Stimulated activated naive CD8-positive, alpha-beta T cell treated with anti-CD3 and anti-CD28 coated beads, Interleukin-15, Interleukin-2, amounts not matched to agents 100 ng/mL and 50 ng/mL, for 24 hours (primary cell): Measurements from ENCODE around the gene PPFIA3.
"Not testable (repeated sequence)": the region's sequence is repeated elsewhere in the genome, so short reads cannot be mapped to it uniquely, and the experiment has no call there.

ENCODE experiments used
- H3K27ac Mint-ChIP-seq: one replicate; pipeline ENCODE4 v1.8.0; 2021; ENCODE audit warnings: mild to moderate bottlenecking, mixed read lengths
- H3K27me3 Mint-ChIP-seq: one replicate; pipeline ENCODE4 v1.8.0; 2021; ENCODE audit warnings: mixed read lengths
- H3K36me3 Mint-ChIP-seq: one replicate; pipeline ENCODE4 v1.8.0; 2021; ENCODE audit warnings: low read depth, mixed read lengths
- H3K4me1 Mint-ChIP-seq: one replicate; pipeline ENCODE4 v1.8.0; 2021; ENCODE audit warnings: low read depth, mixed read lengths
- H3K4me3 Mint-ChIP-seq: one replicate; pipeline ENCODE4 v1.8.0; 2021; ENCODE audit warnings: mild to moderate bottlenecking, mixed read lengths
- H3K9me3 Mint-ChIP-seq: one replicate; pipeline ENCODE4 v1.8.0; 2021; ENCODE audit warnings: mixed read lengths

The PPFIA3 gene

DNA sequence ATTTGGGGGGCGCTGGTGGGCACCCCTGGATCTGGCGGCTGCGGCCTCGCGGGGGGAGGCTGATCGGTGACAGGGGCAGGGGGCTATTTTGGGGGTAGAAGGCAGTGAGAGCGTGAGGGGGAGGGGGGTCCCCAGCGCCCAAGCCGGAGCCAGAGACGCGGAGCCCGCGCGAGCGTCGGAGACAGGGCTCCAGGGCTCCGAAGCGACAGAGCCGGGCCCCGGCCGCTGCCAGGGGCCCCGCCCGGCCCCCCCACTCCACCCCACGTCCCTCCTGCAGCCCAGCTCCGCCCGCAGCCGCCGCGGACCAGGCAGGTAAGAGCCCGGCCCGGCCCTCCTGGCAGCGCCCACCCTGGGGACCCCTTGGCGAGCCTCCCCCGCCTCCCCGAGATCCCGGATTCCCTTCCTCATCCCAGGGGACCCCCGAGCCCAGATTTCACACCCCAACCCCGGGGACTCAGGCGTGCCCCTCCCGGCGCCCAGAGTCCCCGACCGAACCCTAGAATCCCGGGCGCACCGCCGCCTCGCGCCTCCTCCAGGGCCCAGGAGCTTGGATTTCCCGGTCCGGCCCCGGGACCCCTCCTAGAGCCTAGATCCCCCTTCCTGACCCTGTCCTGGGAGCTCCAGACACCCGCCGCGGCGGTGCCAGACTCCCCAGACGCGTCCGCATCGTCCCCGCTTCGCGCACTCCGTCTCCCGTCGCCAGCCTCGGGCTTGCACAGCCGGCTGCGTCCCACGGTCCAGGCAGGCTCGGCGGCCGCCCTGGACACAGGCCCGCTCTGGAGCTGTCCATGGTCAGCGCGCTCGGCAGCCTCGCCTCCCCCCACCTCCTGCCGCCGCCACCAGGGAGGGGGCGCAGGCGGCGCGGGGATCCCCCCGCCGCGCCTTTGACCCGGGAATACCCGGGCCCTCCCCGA, at the start of gene PPFIA3:
Gene PPFIA3 (plus strand): TSS at position 134 of the 914 bp plus-strand sequence. CDS start 8,330 bp downstream, outside the sequence.
- peaks cover 9% of the 10 kb centered on the region for H3K27me3 Mint-ChIP-seq
- H3K27ac Mint-ChIP-seq: peak within 1 kb of the TSS; percentile 85
- H3K9me3 Mint-ChIP-seq: no peaks in the 10 kb centered on the region
- no peaks in the 10 kb centered on the region for H3K36me3 Mint-ChIP-seq
- peak within 1 kb of the TSS; percentile 87 for H3K4me3 Mint-ChIP-seq
- H3K4me1 Mint-ChIP-seq: peaks cover 27% of the 10 kb centered on the region

DNA sequence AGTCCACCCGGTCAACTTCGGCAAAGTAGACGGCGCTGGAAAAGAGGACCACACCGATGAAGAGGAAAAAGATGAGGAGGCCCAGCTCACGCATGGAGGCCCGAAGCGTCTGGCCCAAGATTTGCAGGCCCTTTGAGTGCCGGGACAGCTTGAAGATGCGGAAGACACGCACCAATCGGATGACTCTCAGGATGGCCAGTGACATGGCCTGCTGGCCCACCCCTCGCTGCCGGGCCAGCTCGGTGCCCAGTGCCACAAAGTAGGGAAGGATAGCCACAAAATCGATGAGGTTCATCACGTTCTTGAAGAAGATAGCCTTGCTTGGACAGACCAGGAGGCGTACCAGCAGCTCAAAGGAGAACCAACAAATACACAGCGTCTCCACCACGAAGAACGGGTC, 48.9 kb upstream of the PPFIA3 start:
- Mint-ChIP-seq H3K4me3 (no peak overlapping the region), H3K4me1 (peaks cover 11% of the 10 kb centered on the region), H3K27ac (no peak overlapping the region), H3K36me3 (no peaks in the 10 kb centered on the region), H3K27me3 (peaks cover 74% of the 10 kb centered on the region), H3K9me3 (peaks cover 4% of the 10 kb centered on the region)

DNA sequence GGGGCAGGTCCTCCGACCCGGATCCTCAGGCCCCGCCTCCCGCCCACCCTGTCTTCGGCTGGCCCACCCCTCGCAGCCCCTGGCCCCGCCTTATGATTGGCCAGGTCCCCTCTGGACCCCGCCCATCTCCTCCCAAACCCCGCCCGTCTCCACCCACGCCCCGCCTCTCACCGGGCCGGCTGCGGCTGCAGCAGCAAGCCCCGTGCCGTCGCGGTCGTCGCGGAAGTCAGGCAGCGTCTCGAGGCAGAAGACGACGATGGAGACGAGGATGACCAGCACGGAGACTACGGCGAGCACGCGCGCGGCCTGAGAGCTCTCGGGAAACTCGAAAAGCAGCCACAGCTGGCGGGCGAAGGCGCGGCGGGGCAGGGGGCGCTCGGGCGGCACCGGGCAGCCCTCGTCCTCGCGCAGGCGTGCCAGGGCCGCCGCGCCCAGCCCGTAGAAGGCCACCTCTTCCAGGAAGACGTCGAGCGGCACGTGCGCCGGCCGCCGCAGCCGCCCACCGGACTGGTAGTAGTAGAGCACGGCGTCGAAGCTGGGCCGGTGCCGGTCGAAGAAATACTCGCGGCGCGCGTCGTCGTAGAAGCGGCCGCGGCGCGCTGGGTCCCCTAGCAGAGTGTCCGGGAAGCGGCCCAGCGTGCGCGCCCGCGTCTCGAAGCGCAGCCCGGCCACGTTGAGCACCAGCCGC, 47.3 kb upstream of the PPFIA3 start:
- Mint-ChIP-seq H3K27ac (no peak overlapping the region), H3K9me3 (peaks cover 4% of the 10 kb centered on the region), H3K27me3 (peaks cover 64% of the 10 kb centered on the region), H3K4me3 (no peak overlapping the region), H3K36me3 (no peaks in the 10 kb centered on the region), H3K4me1 (peaks cover 11% of the 10 kb centered on the region)

DNA sequence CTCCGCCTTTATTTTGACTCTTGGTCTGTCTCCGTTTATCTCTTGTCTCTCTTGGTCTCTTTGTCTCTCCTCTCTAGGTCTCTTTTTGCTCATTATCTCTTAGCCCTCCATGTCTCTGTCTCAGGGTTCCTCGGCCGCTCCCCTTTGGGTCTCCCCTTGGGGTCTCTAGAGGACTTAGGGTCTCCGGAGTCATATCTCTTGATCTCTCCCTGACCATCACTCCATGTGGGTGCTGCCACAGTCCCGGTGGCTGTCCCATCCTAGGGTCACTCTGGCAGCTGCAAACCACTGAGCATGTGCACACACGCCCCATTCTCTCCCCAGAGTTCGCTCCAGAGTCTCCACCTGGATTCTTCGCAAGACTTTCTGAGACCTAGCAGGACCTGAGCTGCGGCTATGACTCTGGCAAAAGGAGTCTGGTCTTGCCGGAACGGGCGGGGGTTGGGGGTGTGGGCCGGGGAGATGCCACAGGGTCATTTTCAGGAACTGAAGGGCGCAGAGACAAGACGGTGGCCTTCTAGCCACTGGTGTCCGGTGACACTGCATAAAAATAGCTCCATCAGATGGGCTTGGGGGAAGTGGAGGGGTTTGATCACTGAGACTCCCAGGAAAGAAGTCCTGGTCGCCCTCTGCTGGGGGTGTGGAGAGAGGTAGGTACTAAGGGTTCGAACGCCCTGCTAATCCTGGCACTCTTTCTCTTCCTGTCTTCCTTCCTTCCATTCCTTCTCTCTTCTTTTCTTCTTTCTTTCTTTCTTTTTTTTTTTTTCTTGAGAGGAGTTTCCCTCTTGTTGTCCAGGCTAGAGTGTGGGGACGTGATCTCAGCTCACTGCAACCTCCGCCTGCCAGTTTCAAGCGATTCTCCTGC, 45.6 kb upstream of the PPFIA3 start:
- peaks cover 4% of the 10 kb centered on the region for H3K9me3 Mint-ChIP-seq
- H3K27ac Mint-ChIP-seq: peak overlapping the region; percentile 1
- H3K4me1 Mint-ChIP-seq: peaks cover 11% of the 10 kb centered on the region
- H3K36me3 Mint-ChIP-seq: no peaks in the 10 kb centered on the region
- peaks cover 52% of the 10 kb centered on the region for H3K27me3 Mint-ChIP-seq
- H3K4me3 Mint-ChIP-seq: peak overlapping the region; percentile 27

DNA sequence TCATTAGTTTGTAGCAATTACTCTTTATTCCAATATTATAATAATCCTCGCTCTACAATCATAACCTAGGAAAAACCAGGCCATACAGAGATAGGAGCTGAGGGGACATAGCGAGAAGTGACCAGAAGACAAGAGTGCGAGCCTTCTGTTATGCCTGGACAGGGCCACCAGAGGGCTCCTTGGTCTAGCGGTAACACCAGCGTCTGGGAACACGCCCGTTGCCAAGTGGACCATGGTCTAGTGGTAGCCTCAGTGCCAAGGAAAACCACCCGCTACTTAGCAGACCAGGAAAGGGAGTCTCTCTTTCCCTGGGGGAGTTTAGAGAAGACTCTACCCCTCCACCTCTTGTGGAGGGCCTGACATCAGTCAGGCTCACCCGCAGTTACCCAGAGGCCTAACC, 44.5 kb upstream of the PPFIA3 start:
- not testable (repeated sequence) for H3K4me3 Mint-ChIP-seq

DNA sequence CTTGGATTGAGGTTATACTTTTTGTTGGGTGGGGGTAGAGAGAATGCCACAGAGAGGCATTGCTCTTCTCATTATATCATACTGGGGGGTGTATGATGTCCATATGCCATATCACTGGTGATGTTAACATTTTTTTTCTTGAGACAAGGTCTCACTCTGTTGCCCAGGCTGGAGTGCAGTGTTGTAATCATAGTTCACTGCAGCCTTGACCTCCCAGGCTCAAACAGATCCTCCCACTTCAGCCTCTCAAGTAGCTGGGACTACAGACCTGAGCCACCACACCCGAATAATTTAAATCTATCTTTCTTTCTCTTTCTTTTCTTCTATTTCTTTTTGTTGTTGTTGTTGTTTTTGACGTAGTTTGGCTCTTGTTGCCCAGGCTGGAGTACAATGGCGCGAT, 39.0 kb upstream of the PPFIA3 start:
- H3K36me3 Mint-ChIP-seq: peaks cover 4% of the 10 kb centered on the region

More for the DNA sequence above, 44.5 kb upstream of the PPFIA3 start:
- not testable (repeated sequence) for H3K27ac Mint-ChIP-seq, H3K9me3 Mint-ChIP-seq, H3K36me3 Mint-ChIP-seq
- H3K27me3 Mint-ChIP-seq: peaks cover 42% of the 10 kb centered on the region
- H3K4me1 Mint-ChIP-seq: peaks cover 11% of the 10 kb centered on the region

DNA sequence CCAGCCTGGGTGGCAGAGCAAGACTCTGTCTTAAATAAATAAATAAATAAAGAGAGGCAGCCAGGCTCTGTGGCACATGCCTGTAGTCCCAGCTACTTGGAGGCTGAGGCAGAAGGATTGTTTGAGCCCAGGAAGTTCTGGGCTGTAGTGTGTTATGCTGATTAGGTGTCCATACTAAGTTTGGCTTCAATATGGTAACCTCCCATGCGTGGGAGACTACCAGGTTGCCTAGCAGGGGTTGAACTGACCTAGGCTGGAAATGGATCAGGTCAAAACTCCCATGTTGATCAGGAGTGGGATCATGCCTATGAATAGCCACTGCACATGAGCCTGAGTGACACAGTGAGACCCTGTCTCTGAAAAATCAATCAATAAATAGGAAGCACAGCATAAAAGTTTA, 38.1 kb upstream of the PPFIA3 start:
- Mint-ChIP-seq H3K9me3 (no peaks in the 10 kb centered on the region), H3K27ac (no peak overlapping the region), H3K4me3 (no peak overlapping the region), H3K27me3 (peaks cover 3% of the 10 kb centered on the region), H3K36me3 (peaks cover 10% of the 10 kb centered on the region), H3K4me1 (peaks cover 15% of the 10 kb centered on the region)

More for the DNA sequence above, 39.0 kb upstream of the PPFIA3 start:
- peaks cover 7% of the 10 kb centered on the region for H3K27me3 Mint-ChIP-seq
- no peak overlapping the region for H3K27ac Mint-ChIP-seq
- H3K4me3 Mint-ChIP-seq: no peak overlapping the region
- peaks cover 10% of the 10 kb centered on the region for H3K4me1 Mint-ChIP-seq
- no peaks in the 10 kb centered on the region for H3K9me3 Mint-ChIP-seq

DNA sequence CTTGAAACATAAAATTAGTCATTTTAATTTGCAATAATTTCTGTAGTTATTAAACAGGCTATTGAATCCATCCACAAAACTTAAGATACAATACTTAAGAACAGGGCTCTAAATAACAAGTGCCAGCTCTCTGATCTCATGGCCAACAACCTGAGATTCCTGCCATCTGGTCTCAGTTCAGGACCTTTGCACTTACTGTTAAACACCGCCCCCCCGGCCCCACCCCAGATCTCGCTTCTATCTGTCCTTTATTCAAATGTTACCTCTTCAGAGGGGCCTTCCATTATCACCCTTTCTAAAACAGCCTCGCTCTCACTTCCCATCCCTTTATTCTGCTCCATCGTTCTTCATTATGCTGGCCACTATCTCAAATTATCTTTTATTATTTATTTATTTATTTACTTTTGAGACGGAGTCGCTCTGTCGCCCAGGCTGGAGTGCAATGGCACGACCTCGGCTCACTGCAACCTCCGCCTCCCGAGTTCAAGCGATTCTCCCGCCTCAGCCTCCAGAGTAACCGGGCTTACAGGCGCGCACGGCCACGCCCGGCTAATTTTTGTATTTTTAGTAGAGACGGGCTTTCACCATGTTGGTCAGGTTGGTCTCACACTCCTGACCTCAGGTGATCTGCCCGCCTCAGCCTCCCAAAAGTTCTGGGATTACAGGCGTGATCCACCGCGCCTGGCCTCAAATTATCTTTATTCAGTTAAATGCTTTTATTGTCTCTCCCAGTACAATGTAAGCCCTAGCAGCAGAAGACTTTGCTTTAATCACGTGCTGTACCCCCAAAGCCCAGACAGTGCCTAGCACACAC, 34.9 kb upstream of the PPFIA3 start:
- H3K9me3 Mint-ChIP-seq: no peaks in the 10 kb centered on the region

DNA sequence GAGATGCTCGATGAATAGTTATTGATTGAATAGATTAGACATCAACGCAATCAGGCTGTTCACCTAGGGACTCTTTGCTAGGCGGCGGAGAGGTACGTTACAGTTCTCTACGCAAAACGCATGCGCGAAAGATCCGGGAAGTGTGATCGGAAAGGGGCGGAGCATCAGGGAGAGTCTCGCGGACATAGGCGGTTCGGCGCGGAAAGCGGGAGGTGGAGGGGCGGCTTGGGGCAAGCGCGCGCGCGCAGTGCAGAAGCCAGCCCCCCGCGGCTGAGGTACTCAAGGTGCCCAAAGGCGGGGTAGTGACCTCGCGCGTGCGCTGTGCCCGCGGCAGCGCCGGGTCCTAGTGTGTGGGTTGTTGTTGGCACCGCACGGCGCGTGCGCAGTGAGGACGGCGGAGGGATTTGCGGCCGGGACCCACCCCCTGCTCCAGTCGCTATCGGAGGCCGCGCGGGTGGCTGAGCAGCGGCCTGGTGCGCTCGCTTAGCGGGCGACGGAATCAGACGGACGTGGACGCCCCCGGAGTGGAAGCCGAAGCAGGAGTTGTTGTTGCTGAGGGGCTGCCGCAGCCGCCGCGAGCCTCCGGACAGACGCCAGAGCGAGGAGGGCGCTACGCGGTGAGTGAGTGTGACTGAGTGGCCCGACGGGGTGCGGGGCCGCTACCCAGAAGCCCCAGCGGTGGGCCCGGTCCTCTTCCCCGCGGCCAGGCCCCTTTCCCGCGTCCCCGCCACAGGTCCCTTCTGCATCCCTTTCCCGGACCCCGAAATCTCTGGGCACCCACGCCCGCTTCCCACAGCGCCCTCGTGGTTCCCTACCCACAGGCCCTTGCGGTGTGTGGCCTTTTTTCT, 34.1 kb upstream of the PPFIA3 start, which contains the start of gene SNRNP70:
Gene SNRNP70 (plus strand): TSS at position 432 of the 848 bp plus-strand sequence. CDS start 964 bp downstream, outside the sequence.
- no peaks in the 10 kb centered on the region for H3K9me3 Mint-ChIP-seq
- no peaks in the 10 kb centered on the region for H3K27me3 Mint-ChIP-seq
- H3K27ac Mint-ChIP-seq: peak within 1 kb of the TSS; percentile 94
- H3K4me3 Mint-ChIP-seq: peak within 1 kb of the TSS; percentile 95
- H3K36me3 Mint-ChIP-seq: peaks cover 35% of the 10 kb centered on the region
- peaks cover 44% of the 10 kb centered on the region for H3K4me1 Mint-ChIP-seq

More for the DNA sequence above, 34.9 kb upstream of the PPFIA3 start:
- peak overlapping the region; percentile 94 for H3K27ac Mint-ChIP-seq
- H3K4me3 Mint-ChIP-seq: peak overlapping the region; percentile 95
- H3K36me3 Mint-ChIP-seq: peaks cover 29% of the 10 kb centered on the region
- H3K4me1 Mint-ChIP-seq: peaks cover 41% of the 10 kb centered on the region
- no peaks in the 10 kb centered on the region for H3K27me3 Mint-ChIP-seq

DNA sequence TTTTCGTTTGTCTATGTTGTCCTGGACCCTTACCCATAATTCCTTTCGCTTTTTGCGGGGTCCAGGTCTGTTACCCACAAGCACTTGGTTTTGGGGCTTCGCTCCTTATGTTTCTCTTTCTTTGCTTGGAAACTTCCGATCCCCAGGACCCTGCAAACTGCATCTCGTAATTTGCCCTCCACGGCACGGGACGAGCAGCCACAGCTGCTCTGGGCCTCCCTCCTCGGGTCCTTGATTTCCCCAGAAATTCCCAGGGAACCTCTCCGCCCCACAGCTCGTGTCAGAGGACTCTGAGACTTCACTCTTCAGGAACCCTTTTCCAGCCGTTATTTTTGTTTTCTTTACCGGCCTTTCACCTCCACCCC, 33.5 kb upstream of the PPFIA3 start:
- Mint-ChIP-seq H3K4me1 (peaks cover 50% of the 10 kb centered on the region), H3K36me3 (peaks cover 41% of the 10 kb centered on the region), H3K27ac (peak overlapping the region; percentile 94), H3K9me3 (no peaks in the 10 kb centered on the region), H3K27me3 (no peaks in the 10 kb centered on the region), H3K4me3 (peak overlapping the region; percentile 95)

DNA sequence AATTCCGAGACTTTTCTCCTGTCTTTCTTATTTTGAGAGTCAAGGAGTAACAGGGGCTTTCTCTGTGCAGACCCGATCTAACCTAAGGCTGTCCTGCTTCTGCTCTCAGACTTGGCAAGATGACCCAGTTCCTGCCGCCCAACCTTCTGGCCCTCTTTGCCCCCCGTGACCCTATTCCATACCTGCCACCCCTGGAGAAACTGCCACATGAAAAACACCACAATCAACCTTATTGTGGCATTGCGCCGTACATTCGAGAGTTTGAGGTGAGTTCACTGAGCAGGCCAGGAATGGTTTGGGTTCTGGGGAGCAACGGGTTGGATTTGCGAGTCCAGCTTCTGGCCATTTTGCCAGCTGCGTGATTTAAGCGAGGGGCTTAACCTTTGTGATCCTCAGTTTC, 33.0 kb upstream of the PPFIA3 start:
- Mint-ChIP-seq H3K4me1 (peaks cover 53% of the 10 kb centered on the region), H3K4me3 (peak overlapping the region; percentile 95), H3K27ac (peak overlapping the region; percentile 94), H3K36me3 (peaks cover 44% of the 10 kb centered on the region), H3K27me3 (no peaks in the 10 kb centered on the region), H3K9me3 (no peaks in the 10 kb centered on the region)

DNA sequence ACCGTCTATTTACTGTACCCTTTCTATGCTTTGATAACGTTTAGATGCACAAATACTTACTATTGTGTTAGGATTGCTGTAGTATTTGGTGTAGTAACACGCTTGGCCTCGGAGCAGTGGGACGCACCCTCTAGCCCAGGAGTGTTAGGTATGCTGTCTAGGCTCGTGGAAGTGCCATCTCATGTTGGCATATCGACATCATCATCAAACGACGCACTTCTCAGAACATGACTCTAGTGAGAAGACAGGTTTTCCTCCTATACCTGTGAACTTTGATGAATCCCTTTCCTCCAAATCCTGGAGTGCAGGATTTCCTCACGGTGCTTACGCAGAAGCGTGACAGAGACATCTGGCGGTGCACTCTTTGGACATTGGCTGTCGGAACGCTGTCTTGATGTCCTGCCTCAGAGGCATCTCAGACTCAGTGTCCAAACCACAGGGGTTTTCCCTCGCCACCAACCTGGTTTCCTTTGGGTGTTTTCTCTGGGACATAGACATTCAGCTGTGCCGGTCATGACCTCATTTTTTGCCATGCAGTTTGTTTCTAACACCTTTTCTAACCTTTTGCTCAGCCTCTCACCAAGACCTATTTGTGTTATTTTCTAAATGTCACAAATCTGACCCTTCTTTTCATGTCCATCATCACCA, 27.8 kb upstream of the PPFIA3 start:
- no peak overlapping the region for H3K4me3 Mint-ChIP-seq

DNA sequence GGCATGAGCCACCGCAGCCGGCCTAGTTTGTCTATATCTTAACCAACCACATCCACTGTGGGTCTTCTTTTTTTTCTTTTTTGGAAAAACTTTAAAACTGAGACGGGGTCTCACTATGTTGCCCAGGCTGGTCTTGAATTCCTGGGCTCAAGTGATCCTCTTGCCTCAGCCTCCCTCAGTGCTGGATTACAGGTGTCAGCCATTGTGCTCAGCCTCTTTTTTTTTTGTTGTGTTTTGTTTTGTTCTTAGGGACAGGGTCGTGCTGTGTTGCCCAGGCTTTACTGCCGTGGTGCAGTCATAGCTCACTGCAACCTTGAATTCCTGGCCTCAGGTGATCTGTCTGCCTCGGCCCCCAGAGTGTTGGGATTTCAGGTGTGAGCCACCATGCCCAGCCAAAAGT, 26.7 kb upstream of the PPFIA3 start:
- Mint-ChIP-seq H3K27me3 (no peaks in the 10 kb centered on the region), H3K4me3 (no peak overlapping the region), H3K9me3 (no peaks in the 10 kb centered on the region), H3K4me1 (peaks cover 32% of the 10 kb centered on the region), H3K36me3 (peaks cover 65% of the 10 kb centered on the region), H3K27ac (no peak overlapping the region)

More for the DNA sequence above, 27.8 kb upstream of the PPFIA3 start:
- no peaks in the 10 kb centered on the region for H3K27me3 Mint-ChIP-seq
- peaks cover 66% of the 10 kb centered on the region for H3K36me3 Mint-ChIP-seq
- H3K4me1 Mint-ChIP-seq: peaks cover 44% of the 10 kb centered on the region
- no peaks in the 10 kb centered on the region for H3K9me3 Mint-ChIP-seq
- H3K27ac Mint-ChIP-seq: peak overlapping the region; percentile 59
